D721Med (cell line): ENCODE measurements around the gene ATXN7L2.

Source experiments
- DNase-seq: peaks from one replicate; pipeline ENCODE4 v3.0.0; 2011; ENCODE audit warnings: low spot score; ENCODE audit not compliant: insufficient read length
- FAIRE-seq: peaks from 2 replicates; lab custom pipeline; 2011; peaks lifted over from hg19 to GRCh38; lab: Jason Lieb, UNC
- CTCF ChIP-seq: IDR thresholded peaks from 2 replicates; pipeline ENCODE4 v1.5.1; 2012; ENCODE audit warnings: mild to moderate bottlenecking, control low read depth; ENCODE audit not compliant: insufficient read depth; ENCODE audit errors: missing control alignments

The ATXN7L2 gene

GRCh38 chr1:109501644-109502363 is 18.1 kb downstream of the ATXN7L2 start:
- FAIRE-seq (no peak), DNase-seq (no peak)
- no peak for TF ChIP-seq CTCF

- TF ChIP-seq CTCF: no peak
- DNase-seq: no peak
- FAIRE-seq: no peak
Measured at GRCh38 chr1:109502364-109502851, 18.7 kb downstream of the ATXN7L2 start.

GRCh38 chr1:109503935-109504334 is 20.2 kb downstream of the ATXN7L2 start:
- FAIRE-seq: no peak
- TF ChIP-seq CTCF: no peak
- no peak for DNase-seq

- FAIRE-seq (no peak), DNase-seq (no peak)
- no peak for TF ChIP-seq CTCF
Measured at GRCh38 chr1:109504974-109505373, 21.3 kb downstream of the ATXN7L2 start.

- DNase-seq: no peak
- TF ChIP-seq CTCF: no peak
- no peak for FAIRE-seq
Measured at GRCh38 chr1:109508001-109508872, 24.5 kb downstream of the ATXN7L2 start.

GRCh38 chr1:109508873-109509175 is 25.1 kb downstream of the ATXN7L2 start:
- DNase-seq (no peak), FAIRE-seq (no peak)
- no peak for TF ChIP-seq CTCF
